GM23338 (cell line): ENCODE data around the gene TOX2. TPM values are rescaled to one million over a fixed set of nuclear protein-coding genes. Genes with fewer than 3 reads are reported as not detected.

Experiments
- ATAC-seq: fragments of 200-7000 bp; cut with Tn5 transposase; 3 replicates; pipeline ENCODE4 v1.9.1; 2020
- DNase-seq: peaks from one replicate; pipeline ENCODE4 v3.0.0-alpha.2; 2015; ENCODE audit warnings: low spot score
- H2AFZ ChIP-seq: fragments of 200-600 bp; sonication (generic); 2 replicates; pipeline ENCODE4 v1.8.0; 2016; ENCODE audit warnings: antibody characterized with exemption, mild to moderate bottlenecking, moderate library complexity
- H3F3A ChIP-seq: fragments of 200-600 bp; sonication (generic); replicated peaks from 2 replicates; pipeline ENCODE4 v1.8.0; 2017; ENCODE audit warnings: antibody characterized with exemption, mixed run types, low read depth
- H3K27ac ChIP-seq: fragments of 200-600 bp; sonication (generic); 2 replicates; pipeline ENCODE4 v1.6.1; 2016; ENCODE audit warnings: low read depth
- H3K27me3 ChIP-seq: fragments of 200-600 bp; sonication (generic); 2 replicates; pipeline ENCODE4 v1.8.0; 2016; ENCODE audit warnings: mild to moderate bottlenecking, mixed run types, moderate library complexity; ENCODE audit not compliant: insufficient read depth
- H3K36me3 ChIP-seq: fragments of 200-600 bp; sonication (generic); 2 replicates; pipeline ENCODE4 v1.8.0; 2016; ENCODE audit warnings: mild to moderate bottlenecking; ENCODE audit not compliant: insufficient read depth
- H3K4me1 ChIP-seq: fragments of 200-600 bp; sonication (generic); 2 replicates; pipeline ENCODE4 v1.8.0; 2016; ENCODE audit warnings: mild to moderate bottlenecking, moderate library complexity; ENCODE audit not compliant: insufficient read depth
- H3K4me2 ChIP-seq: fragments of 200-600 bp; sonication (generic); 2 replicates; pipeline ENCODE4 v1.7.1; 2017; ENCODE audit warnings: mixed run types
- H3K4me3 ChIP-seq: fragments of 200-600 bp; sonication (generic); 2 replicates; pipeline ENCODE4 v1.6.1; 2016; ENCODE audit warnings: mixed run types
- H3K79me2 ChIP-seq: fragments of 200-600 bp; sonication (generic); replicated peaks from 2 replicates; pipeline ENCODE4 v1.8.0; 2017; ENCODE audit warnings: mild to moderate bottlenecking; ENCODE audit not compliant: insufficient read depth
- H3K9me2 ChIP-seq: fragments of 200-600 bp; sonication (generic); 2 replicates; pipeline ENCODE4 v1.8.0; 2017; ENCODE audit not compliant: insufficient read depth
- H4K20me1 ChIP-seq: fragments of 200-600 bp; sonication (generic); replicated peaks from 2 replicates; pipeline ENCODE4 v1.8.0; 2017; ENCODE audit warnings: mild to moderate bottlenecking; ENCODE audit not compliant: insufficient read depth
- H3K27ac Mint-ChIP-seq: 2 replicates; pipeline ENCODE4 v1.8.0; 2020; ENCODE audit warnings: inconsistent platforms, mild to moderate bottlenecking, moderate library complexity, mixed read lengths
- H3K27me3 Mint-ChIP-seq: 3 replicates; pipeline ENCODE4 v1.8.0; 2022; ENCODE audit warnings: low read depth, mild to moderate bottlenecking, moderate library complexity, mixed read lengths, inconsistent platforms; ENCODE audit not compliant: insufficient read depth, poor library complexity
- H3K36me3 Mint-ChIP-seq: 3 replicates; pipeline ENCODE4 v1.8.0; 2021; ENCODE audit warnings: low read depth, mild to moderate bottlenecking, inconsistent platforms, moderate library complexity, mixed read lengths
- H3K4me1 Mint-ChIP-seq: 3 replicates; pipeline ENCODE4 v1.8.0; 2020; ENCODE audit warnings: mild to moderate bottlenecking, inconsistent platforms, mixed read lengths
- H3K4me3 Mint-ChIP-seq: 3 replicates; pipeline ENCODE4 v1.8.0; 2021; ENCODE audit warnings: moderate library complexity, mild to moderate bottlenecking, inconsistent platforms, mixed read lengths
- H3K9me3 Mint-ChIP-seq: 3 replicates; pipeline ENCODE4 v1.8.0; 2020; ENCODE audit warnings: moderate library complexity, mild to moderate bottlenecking, inconsistent platforms, mixed read lengths
- REST ChIP-seq: IDR thresholded peaks from one replicate; pipeline ENCODE4 v1.6.1; 2018; ENCODE audit warnings: antibody characterized with exemption; ENCODE audit not compliant: unreplicated experiment
- ZNF331 ChIP-seq: fragments of 250-450 bp; sonication (Bioruptor Pico); IDR thresholded peaks from 2 replicates; pipeline ENCODE4 v1.5.0; 2020; ENCODE audit warnings: low read depth, mild to moderate bottlenecking, moderate library complexity
- ZNF462 ChIP-seq: fragments of 250-450 bp; sonication (Bioruptor Pico); IDR thresholded peaks from 2 replicates; pipeline ENCODE4 v1.5.0; 2020; ENCODE audit warnings: mild to moderate bottlenecking, moderate library complexity
- polyA plus RNA-seq: library from polyadenylated mRNA; unstranded; fragments of >200 nt; fragmentation: Nextera tagmentation; extraction: Ambion mirVana; gene quantifications from 2 replicates; pipeline ENCODE4 v1.2.1, GENCODE V29; 2016
- total RNA-seq: library from RNA; depleted of rRNA; stranded (reverse); fragments of >200 nt; shearing (Covaris generic); gene quantifications from 2 replicates; pipeline ENCODE4 v1.2.3, GENCODE V29; 2014

Gene TOX2
- total and polyA plus RNA-seq, 2 experiments from 2014 or later: 1.4 to 1.5 TPM

GRCh38 chr20:44081476-44081875 is 166.8 kb downstream of the TOX2 start (continued):
- no peak for TF ChIP-seq ZNF331 (CRISPR knock-in tag)
- no peak for TF ChIP-seq REST

- DNase-seq: no peak
- no peaks in the 10 kb centered on the region for H3F3A ChIP-seq
- H3K36me3 ChIP-seq: no peaks in the 10 kb centered on the region
- Mint-ChIP-seq H3K4me1 (no peaks in the 10 kb centered on the region), H3K4me3 (no peak overlapping the region), H3K27ac (no peak overlapping the region), H3K9me3 (no peaks in the 10 kb centered on the region), H3K27me3 (peaks cover 2% of the 10 kb centered on the region), H3K36me3 (no peaks in the 10 kb centered on the region)
- no peak overlapping the region for H2AFZ ChIP-seq
- ATAC-seq: no peak
- no peaks in the 10 kb centered on the region for H3K4me1 ChIP-seq
- H4K20me1 ChIP-seq: no peaks in the 10 kb centered on the region
- no peaks in the 10 kb centered on the region for H3K27me3 ChIP-seq
- TF ChIP-seq ZNF462: no peak
- no peaks in the 10 kb centered on the region for H3K9me2 ChIP-seq
- no peak overlapping the region for H3K4me2 ChIP-seq
- no peak overlapping the region for H3K4me3 ChIP-seq
- no peaks in the 10 kb centered on the region for H3K79me2 ChIP-seq
- no peak overlapping the region for H3K27ac ChIP-seq
Measured at GRCh38 chr20:44081888-44082287, 167.2 kb downstream of the TOX2 start.
